Keratinocyte (primary cell): ENCODE data around the gene ZKSCAN1. TPM values are rescaled to one million over a fixed set of nuclear protein-coding genes. Genes with fewer than 3 reads are reported as not detected.

Source experiments
- DNase-seq: peaks from one replicate; pipeline ENCODE4 v3.0.0-alpha.2; 2011; ENCODE audit warnings: low read depth, missing footprints, low spot score
- FAIRE-seq: peaks from 2 replicates; lab custom pipeline; 2011; peaks lifted over from hg19 to GRCh38; lab: Jason Lieb, UNC
- H2AFZ ChIP-seq: 2 replicates; pipeline ENCODE4 v1.6.0; 2012; ENCODE audit warnings: low read length, control low read depth, inconsistent platforms; ENCODE audit not compliant: control insufficient read depth
- H3K27ac ChIP-seq: 2 replicates; pipeline ENCODE4 v1.5.1; 2011; ENCODE audit warnings: low read length; ENCODE audit not compliant: control insufficient read depth, insufficient read depth
- H3K27me3 ChIP-seq: 3 replicates; pipeline ENCODE4 v1.6.0; 2011; ENCODE audit warnings: low read length; ENCODE audit not compliant: control insufficient read depth, insufficient read depth; ENCODE audit errors: extremely low read depth
- H3K36me3 ChIP-seq, 2 experiments: 2 replicates in 1 of 2; 3 replicates in 1 of 2; pipeline ENCODE4 v1.5.1; 2011; ENCODE audit warnings: low read length in 2 of 2, mild to moderate bottlenecking in 1 of 2; ENCODE audit not compliant: control insufficient read depth in 2 of 2, insufficient read depth in 2 of 2; ENCODE audit errors: extremely low read depth in 1 of 2
- H3K4me1 ChIP-seq: 3 replicates; pipeline ENCODE4 v1.5.1; 2011; ENCODE audit warnings: low read length; ENCODE audit not compliant: control insufficient read depth, insufficient read depth; ENCODE audit errors: extremely low read depth
- H3K4me2 ChIP-seq: 3 replicates; pipeline ENCODE4 v1.6.0; 2011; ENCODE audit warnings: low read depth, low read length; ENCODE audit not compliant: control insufficient read depth, insufficient read depth; ENCODE audit errors: extremely low read depth
- H3K4me3 ChIP-seq, 3 experiments: fragments of 200-600 bp in 1 of 3; sonication (generic) in 1 of 3; 2 replicates in 2 of 3; 3 replicates in 1 of 3; pipeline ENCODE4 v1.5.1; 2011 to 2016; ENCODE audit warnings: low read length in 3 of 3, mild to moderate bottlenecking in 3 of 3, control low read depth in 2 of 3, inconsistent platforms in 1 of 3, low read depth in 1 of 3, mixed read lengths in 1 of 3, mixed run types in 1 of 3, moderate library complexity in 1 of 3; ENCODE audit not compliant: control insufficient read depth in 2 of 3, insufficient read depth in 2 of 3; ENCODE audit errors: extremely low read depth in 1 of 3
- H3K79me2 ChIP-seq: 2 replicates; pipeline ENCODE4 v1.6.0; 2012; ENCODE audit warnings: low read length; ENCODE audit not compliant: control insufficient read depth, insufficient read depth
- H3K9ac ChIP-seq: 3 replicates; pipeline ENCODE4 v1.6.0; 2011; ENCODE audit warnings: low read length; ENCODE audit not compliant: control insufficient read depth, insufficient read depth; ENCODE audit errors: extremely low read depth
- H3K9me1 ChIP-seq: 3 replicates; pipeline ENCODE4 v1.6.0; 2011; ENCODE audit warnings: low read length; ENCODE audit not compliant: control insufficient read depth, insufficient read depth; ENCODE audit errors: extremely low read depth
- H3K9me3 ChIP-seq: 2 replicates; pipeline ENCODE4 v1.5.1; 2012; ENCODE audit warnings: low read depth, low read length; ENCODE audit not compliant: control insufficient read depth
- H4K20me1 ChIP-seq: 3 replicates; pipeline ENCODE4 v1.6.0; 2011; ENCODE audit warnings: low read length; ENCODE audit not compliant: control insufficient read depth, insufficient read depth; ENCODE audit errors: extremely low read depth
- CTCF ChIP-seq, 3 experiments: IDR thresholded peaks in 1 of 3; conservative IDR thresholded peaks in 1 of 3; optimal IDR thresholded peaks in 1 of 3; 2 replicates in 2 of 3; 3 replicates in 1 of 3; pipeline versions ENCODE3 to v1.5.1; 2011; ENCODE audit warnings: low read length in 3 of 3, mild to moderate bottlenecking in 3 of 3, moderate library complexity in 2 of 3, control low read depth in 1 of 3, inconsistent platforms in 1 of 3; ENCODE audit not compliant: insufficient read depth in 2 of 3; ENCODE audit errors: extremely low read depth in 1 of 3
- EZH2 ChIP-seq: IDR thresholded peaks from one replicate; pipeline ENCODE4 v1.6.1; 2012; ENCODE audit warnings: inconsistent platforms, mild to moderate bottlenecking, low read length, moderate library complexity
- dilution Hi-C: fragments of 300-500 bp; cut with MboI; formaldehyde crosslinking; loops from one replicate; pipeline ENCODE4 v1.7.0; 2020; ENCODE audit warnings: low sequenced_read_pairs; ENCODE audit not compliant: extremely low pct_ligation_motif_present
- polyA plus RNA-seq, 5 experiments: library from polyadenylated mRNA; depleted of rRNA in 3 of 5; stranded (reverse) in 3 of 5; stranded (forward) in 1 of 5; unstranded in 1 of 5; fragments of >200 nt; gene quantifications; 1 replicate in 1 of 5; 2 replicates in 3 of 5; 3 replicates in 1 of 5; pipeline versions ENCODE4 v1.2.1 to v1.2.3, GENCODE V29; 2011 to 2012; ENCODE audit warnings: missing spikeins in 2 of 5, low read depth in 1 of 5, low replicate concordance in 1 of 5

The ZKSCAN1 gene
- polyA plus RNA-seq, 1 donor (not counting 4 experiments of a cell fraction or from before 2014, with no cell fraction given), result 24.7 TPM

GRCh38 chr7:100066953-100067352, 51.6 kb downstream of the ZKSCAN1 start:
- DNase-seq (no peak), FAIRE-seq (no peak)
- Histone ChIP-seq H3K27me3 (no peaks in the 10 kb centered on the region), H3K4me3 (no peak overlapping the region), H3K9me3 (peaks cover 18% of the 10 kb centered on the region), H3K9ac (no peak overlapping the region), H3K79me2 (no peaks in the 10 kb centered on the region), H3K4me1 (no peaks in the 10 kb centered on the region), H4K20me1 (no peaks in the 10 kb centered on the region), H3K4me2 (no peak overlapping the region), H3K9me1 (no peaks in the 10 kb centered on the region), H3K36me3 (peaks cover 28% of the 10 kb centered on the region in 2 experiments), H2AFZ (no peak overlapping the region), H3K27ac (no peak overlapping the region)
- TF ChIP-seq EZH2, result no peak
- no peak for TF ChIP-seq CTCF (optimal IDR thresholded peaks at IDR 0.05 in 1 of 3, IDR thresholded peaks at IDR 0.05 in 1 of 3, conservative IDR thresholded peaks at IDR 0.05 in 1 of 3; ENCODE audit: extremely low read depth in 1 of 3, insufficient read depth in 2 of 3, low read length in 3 of 3)
- dilution Hi-C loops, result no loop called here

DNA sequence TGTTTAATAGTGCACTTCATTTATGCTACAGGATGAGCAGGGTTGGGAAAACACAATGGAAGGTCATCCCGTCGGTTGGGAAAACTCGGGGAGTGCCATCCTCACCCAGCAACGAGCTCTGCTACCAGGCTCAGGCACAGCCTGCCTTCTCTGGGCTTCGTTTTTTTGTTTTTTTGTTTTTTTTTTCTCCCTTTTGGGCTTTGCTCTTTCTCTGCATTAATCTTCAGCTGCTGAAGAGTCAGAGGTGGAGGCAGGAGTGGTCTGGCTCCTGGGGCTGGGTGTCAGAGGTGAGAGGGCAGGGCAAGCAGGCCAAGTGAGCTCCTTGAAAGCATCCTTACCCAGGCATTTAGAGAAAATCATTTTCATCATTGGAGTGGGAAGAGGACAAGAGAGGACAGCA, 54.6 kb downstream of the ZKSCAN1 start:
- Histone ChIP-seq H3K4me1 (no peaks in the 10 kb centered on the region), H3K4me2 (no peak overlapping the region), H3K27ac (no peak overlapping the region), H3K79me2 (no peaks in the 10 kb centered on the region), H2AFZ (no peak overlapping the region), H3K9ac (no peak overlapping the region), H4K20me1 (no peaks in the 10 kb centered on the region), H3K4me3 (no peak overlapping the region), H3K36me3 (peaks cover 45 to 53% of the 10 kb centered on the region in 2 experiments), H3K9me3 (peaks cover 27% of the 10 kb centered on the region), H3K9me1 (no peaks in the 10 kb centered on the region), H3K27me3 (no peaks in the 10 kb centered on the region)
- TF ChIP-seq CTCF (optimal IDR thresholded peaks at IDR 0.05 in 1 of 3, IDR thresholded peaks at IDR 0.05 in 1 of 3, conservative IDR thresholded peaks at IDR 0.05 in 1 of 3; ENCODE audit: extremely low read depth in 1 of 3, insufficient read depth in 2 of 3, low read length in 3 of 3) (no peak), EZH2 (no peak)
- dilution Hi-C loops, result no loop called here
- FAIRE-seq, result no peak
- DNase-seq, result no peak
